HG03432 (cell line): ENCODE results near the gene GTF2A1.

Experiments
- ATAC-seq: cut with Tn5 transposase; IDR thresholded peaks from one replicate; pipeline ENCODE4 v1.9.1; 2021; ENCODE audit warnings: mild to moderate bottlenecking, moderate library complexity; ENCODE audit not compliant: unreplicated experiment

Gene GTF2A1

DNA sequence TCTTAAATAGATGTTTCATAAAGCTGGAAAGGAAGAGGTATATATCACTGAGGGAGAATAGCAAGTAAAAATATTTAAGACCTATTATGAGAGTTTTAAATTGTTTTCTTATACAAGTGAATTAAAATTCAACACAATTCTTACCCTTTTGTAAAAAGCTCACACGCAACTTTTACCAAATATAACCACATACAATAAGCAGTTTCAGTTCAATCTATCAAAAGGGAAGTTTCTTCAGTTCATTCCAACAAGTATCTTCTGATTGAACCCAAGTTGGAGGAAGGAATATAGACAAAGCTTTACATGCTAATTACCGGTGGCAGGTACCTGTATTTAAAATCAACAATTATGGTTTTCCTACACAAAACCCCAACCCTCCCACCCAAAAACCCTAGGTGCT, 41.1 kb downstream of the GTF2A1 start:
- no peak for ATAC-seq

DNA sequence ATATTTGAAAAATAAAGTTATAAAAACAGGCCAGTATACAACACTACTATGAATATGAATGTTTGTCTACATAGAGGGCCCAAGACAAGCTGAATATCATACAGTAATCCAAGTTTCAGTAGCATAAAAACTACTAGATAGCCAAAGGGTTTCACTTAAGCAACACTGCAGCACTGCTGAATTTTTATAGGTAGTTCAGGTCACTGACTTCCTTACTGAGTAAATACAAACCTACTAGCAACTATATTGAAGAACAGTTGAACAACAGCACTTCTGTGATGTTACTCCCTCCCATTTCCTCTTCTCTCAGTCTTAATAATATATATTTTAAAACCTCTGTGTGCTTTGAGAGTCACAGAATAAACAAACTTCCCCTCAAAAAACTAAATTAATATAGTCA, 42.7 kb downstream of the GTF2A1 start:
- peak; percentile 65 for ATAC-seq

DNA sequence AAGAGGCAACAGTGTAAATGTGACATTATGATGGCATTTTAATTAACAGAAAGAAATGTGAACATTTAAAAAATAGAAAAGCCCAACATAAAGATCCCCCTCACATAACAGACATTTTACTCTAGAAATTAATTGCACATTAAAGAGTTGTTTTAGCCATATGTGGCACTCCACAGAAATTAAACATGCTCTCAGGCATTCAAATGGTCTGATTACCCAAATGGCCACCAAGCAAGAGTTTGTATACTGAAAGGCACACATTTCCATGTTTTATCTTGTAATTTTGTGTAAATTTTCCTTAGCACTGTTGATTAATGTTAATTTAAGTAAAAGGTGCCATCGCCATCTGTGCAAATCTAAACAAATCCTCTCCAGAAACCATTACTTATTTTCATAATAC, 43.5 kb downstream of the GTF2A1 start:
- ATAC-seq: no peak

DNA sequence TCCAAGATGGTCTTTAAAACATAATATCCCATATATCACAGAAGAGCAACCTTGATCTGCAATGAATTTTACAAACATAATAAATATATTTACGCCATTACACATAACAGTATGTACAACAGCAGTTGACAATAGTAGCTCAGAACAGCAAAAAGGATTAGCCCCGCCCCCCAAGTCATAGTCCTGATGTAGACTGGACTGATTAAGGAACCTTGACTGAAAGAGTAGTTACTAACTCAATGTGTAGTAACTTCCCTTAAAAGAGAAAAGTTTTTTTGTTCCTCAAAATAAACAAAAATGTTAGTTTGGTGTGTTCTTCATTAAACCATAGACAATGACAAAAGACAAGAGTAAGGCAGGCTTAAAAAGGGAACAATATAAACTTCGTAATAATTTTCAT, 44.5 kb downstream of the GTF2A1 start:
- ATAC-seq: no peak

DNA sequence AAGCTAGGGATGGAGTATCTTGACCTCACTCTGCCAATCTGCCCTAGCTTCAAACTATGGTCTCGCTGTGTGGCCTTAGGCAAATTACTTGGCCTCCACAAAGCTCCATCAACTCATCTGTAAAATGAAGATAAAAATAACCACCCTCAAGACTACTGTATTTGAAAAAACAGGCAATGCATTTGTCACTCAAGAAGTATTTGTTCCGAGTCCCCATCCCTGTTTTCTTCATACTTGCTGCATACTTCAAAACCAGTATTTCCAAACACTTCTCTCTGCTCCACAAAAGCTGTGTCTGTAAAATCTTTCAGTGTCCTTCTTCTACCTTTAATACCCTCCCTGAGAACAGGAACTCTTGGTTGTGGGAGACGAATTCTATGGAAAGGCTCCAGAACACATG, 47.9 kb downstream of the GTF2A1 start:
- ATAC-seq: peak; percentile 19

DNA sequence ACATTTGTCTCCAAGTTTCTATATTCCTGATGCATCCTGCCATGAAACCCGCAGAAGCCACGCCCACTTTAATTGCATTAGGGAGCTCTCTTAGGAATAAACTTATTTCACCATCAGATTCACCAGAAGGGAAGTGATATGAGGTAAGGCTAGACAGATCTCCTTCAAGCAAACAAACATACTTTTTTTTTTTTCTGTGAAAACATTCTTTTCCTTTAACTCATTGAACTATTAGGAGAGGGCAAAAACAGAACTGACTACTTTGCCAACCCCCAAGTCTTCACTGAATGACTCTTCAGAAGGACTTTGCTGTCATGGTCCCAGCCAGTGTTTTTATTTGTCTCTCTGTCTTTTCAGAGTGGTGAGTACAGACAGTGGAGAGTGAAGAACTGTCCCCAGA, 48.4 kb downstream of the GTF2A1 start:
- ATAC-seq: peak; percentile 20

DNA sequence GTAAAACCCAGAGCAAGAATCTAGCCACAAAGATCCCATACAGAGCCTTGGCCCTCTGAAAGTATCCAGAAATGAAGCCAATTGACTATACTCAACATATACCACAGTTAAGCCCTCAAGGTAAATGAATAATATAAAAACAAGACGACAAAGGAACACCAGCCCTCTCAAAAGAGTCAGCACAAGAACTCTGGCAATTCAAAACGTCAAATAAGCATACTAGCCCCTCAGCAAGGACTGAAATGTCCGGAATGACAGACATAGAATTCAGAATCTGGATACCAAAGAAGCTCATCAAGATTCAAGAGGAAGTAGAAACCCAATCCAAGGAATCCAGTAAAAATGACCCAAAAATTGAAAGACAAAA, 49.9 kb downstream of the GTF2A1 start:
- no peak for ATAC-seq

DNA sequence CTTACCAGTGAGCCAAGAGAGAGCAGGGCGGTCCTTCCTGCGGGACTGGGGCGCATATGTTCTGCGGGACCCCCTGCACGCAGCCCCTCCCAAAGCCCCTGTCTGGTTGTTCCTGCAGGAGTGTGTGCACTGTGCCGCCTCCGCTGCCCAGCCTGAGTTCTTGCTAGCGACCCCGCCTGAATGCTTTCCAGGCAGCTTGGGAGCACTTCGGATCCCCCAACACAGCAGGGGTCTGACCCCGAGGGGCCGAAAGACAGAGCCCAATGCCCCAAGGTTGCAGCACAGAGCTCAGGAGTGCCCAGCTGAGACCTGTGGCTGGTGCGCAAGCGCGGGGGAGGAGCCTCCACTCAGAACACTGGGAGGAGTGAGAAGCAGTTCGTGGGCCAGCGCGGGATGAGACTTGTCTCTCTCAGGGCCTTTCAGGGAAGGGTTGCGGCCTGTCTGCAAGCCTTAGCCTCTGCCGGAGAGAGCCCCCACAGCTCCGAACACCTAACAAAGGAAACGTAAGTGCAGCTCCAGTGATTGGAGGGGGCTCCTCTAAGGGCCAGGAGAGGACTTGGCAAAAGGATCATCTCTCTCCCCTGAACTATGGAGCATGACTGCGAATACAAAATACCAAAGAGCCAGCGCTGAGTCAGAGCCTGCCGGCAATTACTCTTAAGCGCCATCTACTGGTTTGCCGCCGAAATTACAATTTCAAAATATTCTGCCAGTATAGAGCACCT, 50.5 kb downstream of the GTF2A1 start:
- peak; percentile 97 for ATAC-seq

DNA sequence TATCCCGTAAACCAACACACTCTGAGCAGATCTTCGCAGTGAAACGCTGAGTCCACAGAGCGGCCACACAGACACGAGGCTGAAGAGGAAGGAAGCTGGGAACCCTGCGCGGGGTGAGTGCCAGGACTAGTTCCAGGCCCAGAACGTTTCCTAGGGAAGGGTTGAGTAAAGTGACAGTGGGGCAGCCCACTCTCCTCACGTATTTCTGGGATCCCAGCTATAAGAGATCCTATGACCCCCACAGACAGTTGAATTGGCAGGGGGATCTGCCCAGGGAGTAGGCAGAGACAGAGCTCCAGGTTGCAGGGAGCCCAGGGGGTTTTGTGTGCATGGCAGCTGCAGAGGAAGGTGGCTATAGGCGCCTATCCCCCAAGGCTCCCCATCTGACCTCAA, 51.1 kb downstream of the GTF2A1 start:
- ATAC-seq: peak; percentile 31

DNA sequence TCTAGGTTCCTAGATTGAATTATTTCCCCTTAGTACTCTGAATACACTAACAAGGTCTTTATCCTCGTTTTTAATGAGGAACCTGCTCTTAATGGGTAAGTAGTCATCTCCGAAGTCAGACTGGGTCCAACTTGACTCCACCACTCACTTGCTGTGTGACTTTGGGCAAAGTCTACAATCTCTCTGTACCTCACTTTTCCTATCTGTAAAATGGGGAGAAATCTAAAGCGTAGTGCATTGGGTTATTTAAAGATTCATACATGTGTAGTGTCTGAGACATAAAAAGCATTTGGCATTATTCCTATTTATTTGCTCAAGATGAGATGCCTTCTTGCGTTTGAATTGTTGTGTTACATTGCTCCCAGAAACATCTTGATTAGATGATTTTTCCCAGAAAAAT, 51.5 kb downstream of the GTF2A1 start:
- no peak for ATAC-seq

DNA sequence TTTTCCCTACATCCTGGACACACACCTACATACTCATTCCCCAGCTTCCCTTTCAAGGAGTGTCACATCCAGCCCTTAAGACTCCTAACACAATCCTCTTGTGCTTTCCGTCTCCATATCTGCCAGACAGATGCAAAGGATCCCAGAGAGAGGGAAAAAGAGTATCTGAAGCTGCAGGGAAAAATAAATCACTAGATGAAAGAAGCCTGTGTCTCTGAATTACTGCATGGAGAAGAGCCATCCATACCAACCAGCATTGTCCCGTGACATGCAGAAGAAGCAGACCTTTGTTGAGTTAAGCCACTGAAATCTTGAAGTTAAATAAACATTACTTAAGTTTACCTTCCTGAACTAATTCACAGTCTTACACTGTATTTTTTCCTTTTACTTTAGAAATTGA, 54.6 kb downstream of the GTF2A1 start:
- ATAC-seq: no peak

DNA sequence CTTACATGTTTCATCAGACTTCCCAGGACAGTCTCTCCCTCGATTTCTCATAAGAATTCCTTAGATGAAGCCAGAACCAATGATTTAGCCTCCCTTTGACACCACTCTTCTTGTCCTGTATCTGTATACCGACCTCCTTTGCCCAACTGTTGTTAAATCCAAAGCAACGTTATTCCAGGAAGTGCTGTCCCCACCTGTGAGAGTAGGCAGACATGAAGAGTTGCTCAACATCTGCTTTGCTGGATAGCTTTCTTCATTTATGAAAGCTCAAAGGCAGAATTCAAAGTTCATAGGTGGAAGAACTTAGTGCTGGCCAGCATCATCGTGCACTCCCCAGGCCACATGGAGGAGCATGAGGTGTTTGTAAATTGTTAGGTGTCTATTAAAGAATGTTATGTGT, 55.6 kb downstream of the GTF2A1 start:
- ATAC-seq: no peak

DNA sequence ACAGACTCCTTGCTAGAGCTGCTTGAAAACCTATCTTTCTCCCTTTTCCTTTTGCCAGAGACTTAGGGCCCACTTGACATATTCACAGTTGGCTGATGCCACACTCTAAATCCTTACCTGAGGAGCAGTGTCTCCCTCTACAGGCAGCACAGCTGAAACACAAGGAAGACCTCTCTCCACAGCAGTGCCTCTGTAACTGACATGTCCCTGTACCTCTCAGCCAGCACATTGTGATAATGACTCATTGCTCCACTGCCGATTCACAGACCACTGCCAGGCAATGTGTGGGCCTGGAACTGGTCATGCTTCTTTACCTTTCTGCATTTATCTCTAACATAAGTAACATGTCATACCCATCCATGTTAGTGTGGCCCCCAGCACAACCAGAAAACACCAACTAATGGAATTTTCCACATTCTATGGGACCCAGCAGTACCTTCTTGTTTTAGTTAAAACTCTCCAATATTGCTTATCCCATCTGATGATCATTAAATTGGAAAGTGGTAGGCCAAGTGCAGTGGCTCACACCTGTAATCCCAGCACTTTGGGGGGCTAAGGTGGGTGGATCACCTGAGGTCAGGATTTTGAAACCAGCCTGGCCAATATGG, 56.5 kb downstream of the GTF2A1 start:
- ATAC-seq: peak; percentile 94

DNA sequence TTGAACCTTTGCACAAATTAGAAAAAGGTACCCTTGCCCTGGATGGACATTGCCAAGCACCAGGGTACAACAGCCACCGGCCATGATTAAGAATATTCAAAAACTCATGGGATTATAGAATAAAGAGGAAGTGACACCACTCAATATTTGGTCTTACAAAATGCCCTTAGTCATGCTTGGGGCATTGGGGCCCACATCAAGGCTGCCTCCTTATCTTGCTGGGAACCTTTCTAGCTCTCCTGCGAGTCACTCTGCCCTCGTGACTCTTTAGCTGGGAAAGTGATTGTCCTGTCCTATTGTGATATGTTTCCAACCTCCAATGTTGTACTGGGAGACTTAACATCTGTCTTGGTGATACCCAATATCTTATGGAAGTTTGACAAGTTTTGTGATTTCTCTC, 57.8 kb downstream of the GTF2A1 start:
- ATAC-seq: no peak

DNA sequence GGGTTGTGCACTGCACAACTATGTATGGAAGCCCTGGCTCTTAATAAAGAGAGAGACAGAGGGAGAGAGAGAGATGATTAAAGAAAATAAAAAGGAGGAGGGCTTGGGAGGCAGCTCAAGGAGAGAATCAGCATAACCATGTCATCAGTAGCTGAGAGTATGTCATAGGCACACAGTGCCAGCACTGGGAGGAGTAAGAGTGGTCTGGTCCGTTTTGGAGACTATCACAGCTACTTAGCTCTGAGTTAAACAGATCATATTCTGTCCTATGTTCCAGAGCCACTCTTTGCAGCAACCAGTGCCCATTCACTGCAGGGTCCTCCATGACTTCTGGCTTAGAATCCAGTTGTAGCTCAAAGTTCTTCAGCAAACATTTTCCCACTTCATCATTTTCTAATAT, 59.0 kb downstream of the GTF2A1 start:
- ATAC-seq: no peak

DNA sequence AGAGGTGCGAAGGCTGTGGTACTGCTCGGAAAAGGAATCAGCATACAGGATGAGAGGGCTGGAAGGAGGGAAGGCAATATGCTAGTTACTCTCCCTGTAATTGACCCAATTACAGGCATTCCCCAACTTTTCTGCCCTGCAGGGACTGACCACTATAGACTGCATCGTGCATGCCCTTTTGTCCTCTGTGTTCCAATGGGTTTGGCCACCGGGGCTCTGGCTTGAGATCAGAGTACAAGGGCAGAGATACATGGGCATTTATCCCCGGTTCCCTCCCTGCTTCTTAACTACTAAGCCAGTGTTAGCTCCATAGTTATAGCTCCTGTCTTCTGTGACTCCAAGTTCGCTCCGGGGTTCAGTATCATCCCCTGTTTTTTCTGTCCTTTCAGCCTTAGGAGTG, 59.7 kb downstream of the GTF2A1 start:
- no peak for ATAC-seq

DNA sequence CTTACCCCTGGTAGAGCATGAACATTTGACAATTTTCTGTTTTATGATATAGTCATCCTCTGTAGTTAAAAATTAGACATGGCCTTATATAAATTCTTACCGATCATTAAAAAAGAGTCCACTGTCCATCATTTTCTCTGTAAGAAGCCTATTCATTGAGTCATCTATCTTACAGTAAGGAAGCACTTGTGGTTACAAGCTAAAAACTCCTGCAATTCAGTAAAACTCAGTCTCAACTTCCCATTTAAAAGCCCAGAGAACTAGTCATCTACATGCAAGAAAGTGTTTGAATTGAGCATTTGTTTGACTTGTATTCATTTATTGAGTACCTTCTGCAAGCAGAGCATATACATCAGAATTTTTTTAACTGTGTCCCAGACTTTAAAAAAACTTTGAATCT, 63.3 kb downstream of the GTF2A1 start:
- ATAC-seq: no peak

DNA sequence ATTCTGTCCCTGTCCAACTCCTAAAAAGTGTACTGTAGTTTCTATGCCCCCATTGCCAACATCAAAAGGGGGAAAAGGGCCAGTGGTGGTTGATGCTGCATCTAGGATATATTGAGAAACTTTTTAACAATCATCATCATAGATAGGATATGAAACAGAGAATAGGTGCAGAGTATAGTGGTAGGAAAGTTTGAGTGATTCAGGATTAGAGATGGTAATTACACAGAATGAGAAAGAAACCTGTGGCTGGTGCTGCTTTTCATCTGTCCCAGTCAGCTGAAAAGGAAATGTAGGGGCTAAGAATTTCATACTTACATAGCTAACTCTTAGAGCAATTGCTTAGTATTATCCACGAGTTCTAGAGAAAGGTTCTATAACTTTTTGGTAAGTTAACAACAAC, 67.6 kb downstream of the GTF2A1 start:
- peak; percentile 64 for ATAC-seq

DNA sequence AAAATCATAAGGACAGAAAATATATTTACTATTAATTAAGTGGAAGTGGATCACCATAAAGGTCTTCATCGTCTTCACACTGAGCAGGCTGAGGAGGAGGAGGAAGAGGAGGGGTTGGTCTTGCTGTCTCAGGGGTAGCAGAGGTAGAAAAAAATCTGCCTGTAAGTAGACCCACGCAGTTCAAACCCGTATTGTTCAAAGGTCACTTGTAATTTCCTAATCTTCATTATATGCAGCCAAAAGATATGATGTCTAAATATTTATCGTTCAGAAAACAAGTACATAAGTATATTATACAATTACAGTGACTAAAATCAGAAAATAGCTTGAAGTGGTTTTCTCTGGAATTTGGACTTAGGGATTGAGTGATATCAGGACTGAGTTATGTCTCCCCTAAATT, 72.1 kb downstream of the GTF2A1 start:
- no peak for ATAC-seq

DNA sequence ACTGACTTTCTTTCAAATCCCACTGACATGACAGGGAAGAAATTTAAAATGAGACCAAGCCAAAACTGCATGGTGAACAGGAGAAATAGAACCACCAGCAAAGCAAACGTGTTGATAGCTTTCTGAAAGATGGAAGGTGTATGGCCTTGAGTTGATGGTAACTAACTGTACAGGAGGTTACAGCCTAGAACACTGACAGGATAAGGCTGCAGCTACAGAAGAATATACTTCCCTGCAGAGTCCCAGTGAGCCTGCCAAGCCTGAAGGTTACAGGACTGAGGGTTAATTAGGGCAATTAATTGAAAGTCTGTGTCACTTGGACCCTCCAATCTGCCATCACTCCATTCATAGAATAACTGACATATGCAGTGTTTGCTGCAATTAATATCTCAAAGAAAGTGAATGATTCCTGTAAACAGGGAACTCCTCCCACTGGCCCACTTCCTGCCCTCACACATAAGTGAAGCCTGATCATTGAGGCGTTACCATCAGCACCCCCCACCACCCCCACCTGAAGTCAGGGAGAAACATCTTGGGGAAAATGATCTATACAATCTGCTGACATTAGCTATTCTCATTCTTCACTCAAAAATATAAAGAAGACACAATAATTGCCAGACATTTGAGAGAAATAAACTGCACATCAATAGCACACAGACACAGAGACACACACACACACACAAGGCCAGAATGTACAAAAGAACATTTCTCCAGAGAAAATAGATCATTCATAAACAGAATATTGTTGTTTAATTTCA, 73.4 kb downstream of the GTF2A1 start:
- peak; percentile 79 for ATAC-seq

DNA sequence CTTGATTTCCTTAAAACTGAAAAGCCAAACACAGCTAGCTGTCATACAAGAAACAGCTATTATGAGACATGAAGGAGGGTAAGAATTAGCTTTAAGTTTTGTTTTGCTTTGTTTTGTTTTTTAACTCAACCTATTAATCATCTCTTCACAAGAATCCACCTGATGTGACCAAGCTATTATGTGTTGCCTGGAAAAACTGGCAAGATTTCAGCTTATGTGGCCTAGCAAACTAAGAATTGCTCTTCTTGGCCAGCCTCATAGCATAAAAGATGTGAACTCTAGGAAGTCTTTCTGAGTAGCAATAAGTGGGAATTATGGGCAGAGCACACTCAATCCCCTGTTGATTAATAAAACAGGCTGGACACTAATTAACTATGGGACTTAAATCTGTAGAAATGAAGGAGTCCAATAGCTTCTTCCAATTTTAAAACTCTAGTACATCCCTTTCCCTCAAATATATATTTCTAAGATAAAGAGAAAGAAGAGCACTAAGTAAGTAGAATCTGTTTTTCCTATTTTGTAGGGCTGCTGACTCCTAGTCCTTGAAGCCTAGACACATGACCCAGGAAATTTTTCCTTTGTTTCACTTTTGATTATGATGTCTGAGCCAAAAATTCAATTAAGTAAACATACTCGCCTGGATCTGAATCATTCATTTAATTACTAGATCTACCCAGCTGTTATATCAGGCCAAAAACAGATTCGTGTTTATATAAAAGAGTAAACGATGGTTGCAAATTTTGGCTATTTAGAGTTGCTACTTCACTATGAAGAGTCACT, 75.7 kb downstream of the GTF2A1 start:
- ATAC-seq: no peak

DNA sequence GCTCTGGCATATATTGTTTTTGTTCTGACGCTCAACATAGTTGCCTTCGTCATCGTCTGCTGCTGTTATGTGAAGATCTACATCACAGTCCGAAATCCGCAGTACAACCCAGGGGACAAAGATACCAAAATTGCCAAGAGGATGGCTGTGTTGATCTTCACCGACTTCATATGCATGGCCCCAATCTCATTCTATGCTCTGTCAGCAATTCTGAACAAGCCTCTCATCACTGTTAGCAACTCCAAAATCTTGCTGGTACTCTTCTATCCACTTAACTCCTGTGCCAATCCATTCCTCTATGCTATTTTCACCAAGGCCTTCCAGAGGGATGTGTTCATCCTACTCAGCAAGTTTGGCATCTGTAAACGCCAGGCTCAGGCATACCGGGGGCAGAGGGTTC, 77.0 kb downstream of the GTF2A1 start:
- no peak for ATAC-seq
